Central memory CD4-positive, alpha-beta T cell (primary cell): Measurements from ENCODE around the gene CLSTN2.

ENCODE experiments used
- DNase-seq: peaks from one replicate; pipeline ENCODE4 v3.0.0; 2022

Gene CLSTN2

DNA sequence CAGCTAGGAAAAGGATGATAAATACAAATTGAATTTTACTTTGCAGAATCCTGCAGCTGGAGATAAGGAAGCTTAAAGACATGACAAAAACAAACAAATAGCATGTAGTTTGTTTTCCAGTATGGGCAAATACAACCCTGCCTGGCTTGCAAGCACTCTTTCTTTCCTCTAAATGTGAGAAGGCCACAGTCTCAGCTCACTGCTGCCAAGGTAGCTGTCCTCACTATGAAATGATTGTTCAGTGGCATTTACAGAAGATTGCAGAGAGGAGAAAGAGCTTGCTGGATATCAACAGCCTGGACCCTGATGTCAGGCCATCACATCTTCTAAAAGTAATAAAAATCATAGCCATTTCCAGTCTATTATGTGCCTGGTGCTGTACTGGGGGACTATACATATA, 262.0 kb downstream of the CLSTN2 start:
- DNase-seq, result no peak

DNA sequence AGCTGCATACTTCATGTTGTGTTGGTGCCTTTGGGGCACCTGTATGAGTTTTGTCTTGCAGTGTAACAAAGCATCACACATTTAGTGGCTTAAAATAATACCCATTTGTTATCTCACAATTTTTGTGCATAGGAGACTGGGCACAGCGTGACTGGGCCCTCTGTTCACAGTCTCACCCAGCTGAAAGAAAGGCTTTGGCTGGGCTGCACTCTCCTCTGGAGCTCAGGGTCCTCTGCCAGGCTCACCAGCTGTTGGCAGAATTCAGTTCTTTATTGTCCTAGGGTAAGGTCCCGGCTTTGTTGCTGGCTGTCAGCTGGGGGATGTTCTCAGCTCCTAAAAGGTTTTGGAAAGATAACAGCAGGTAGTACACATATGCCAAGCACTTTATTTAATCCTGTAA, 263.3 kb downstream of the CLSTN2 start:
- DNase-seq, result no peak

DNA sequence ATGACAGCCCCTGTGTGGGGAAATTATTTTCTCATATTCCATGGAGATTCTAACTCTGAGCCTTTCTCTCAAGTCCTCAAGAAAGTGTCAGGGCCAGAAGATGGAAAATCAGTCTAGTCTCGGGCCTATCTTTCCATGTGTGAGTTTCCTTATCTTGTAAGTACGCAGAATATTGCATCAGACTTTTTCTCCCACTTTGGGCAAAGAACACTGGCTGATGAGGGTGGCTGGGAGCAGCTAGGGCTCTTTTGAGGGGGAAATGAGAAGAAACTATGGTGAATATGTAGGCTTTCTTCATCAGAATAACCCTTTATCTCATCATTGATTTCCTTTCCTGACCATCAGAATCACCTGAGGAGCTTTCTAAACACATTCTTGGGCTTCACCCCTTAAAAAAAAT, 264.0 kb downstream of the CLSTN2 start:
- no peak for DNase-seq

DNA sequence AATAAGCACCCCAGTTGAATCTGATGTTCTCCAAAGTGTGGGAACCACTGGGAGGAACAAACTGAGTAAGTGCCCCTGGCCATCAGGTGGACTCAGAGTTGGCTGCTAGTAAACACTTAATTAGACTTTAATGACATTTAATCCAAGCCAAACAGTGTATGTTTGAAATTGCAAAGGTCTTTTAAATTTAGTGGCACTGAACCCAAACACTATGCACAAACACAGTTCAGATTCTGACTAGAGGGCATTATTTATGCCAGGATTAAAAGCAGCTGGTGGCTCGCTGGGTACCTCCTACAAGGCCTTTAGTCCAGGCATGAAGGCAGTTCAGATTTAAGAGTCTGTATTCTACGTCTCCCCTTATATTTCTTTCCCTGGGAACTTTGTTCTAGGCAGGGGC, 264.8 kb downstream of the CLSTN2 start:
- DNase-seq, result no peak

GRCh38 chr3:140203510-140203909, 268.5 kb downstream of the CLSTN2 start:
- DNase-seq, result no peak

DNA sequence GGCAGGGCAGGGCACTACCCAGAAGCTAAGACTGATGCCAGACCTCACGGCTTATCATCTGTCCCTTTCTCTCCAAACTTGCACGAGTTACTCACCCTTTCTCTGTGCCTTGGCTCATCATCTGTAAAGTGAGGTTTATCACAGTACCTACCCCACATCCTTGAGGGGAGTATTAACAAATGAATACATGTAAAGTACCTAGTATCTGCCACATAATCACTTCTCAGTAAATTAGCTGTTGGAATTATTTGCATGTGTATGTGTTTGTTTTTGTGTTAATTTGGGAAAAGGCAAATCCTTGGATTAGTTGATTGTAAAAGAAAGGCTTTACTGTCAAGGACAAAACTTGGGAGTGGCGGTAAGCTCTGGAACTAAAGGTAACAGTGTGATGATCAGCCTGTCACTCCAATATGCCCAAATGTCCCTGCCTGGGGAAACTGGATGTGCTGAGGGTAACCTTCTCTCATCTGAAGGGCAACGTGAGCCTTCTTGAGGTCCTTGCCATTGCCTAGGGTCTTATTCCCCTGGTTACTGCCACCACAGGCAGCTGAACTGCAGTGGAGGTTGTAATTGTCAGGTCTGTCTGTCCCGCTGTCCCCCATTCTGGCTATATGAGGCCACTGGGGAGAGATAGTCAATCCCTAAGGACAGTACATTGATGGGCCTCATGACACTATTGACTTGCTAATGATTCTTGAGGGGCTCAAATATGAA, 269.4 kb downstream of the CLSTN2 start:
- DNase-seq, result no peak

GRCh38 chr3:140205598-140205997, 270.6 kb downstream of the CLSTN2 start:
- DNase-seq, result no peak

- DNase-seq, result no peak
These were observed 271.4 kb downstream of the CLSTN2 start for GRCh38 chr3:140206196-140207040.

DNA sequence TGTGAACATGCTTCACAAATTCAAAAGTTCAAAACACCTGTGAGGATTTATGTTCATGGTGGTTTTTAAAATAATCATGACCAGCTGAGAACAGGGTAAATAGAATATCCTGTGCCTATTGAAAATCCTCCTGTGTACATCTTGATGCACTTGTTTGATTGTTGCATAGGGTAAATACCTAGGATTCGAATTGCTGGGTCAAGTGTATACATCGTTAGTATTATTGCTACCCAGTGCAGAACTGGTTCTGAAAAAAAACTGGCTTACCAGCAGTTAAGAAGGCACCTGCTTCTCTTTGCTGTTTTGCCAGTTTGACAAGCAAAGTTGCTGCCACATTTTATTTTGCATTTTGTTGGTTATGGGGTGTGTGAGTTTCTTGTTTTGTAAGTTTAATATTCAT, 272.6 kb downstream of the CLSTN2 start:
- DNase-seq, result no peak

DNA sequence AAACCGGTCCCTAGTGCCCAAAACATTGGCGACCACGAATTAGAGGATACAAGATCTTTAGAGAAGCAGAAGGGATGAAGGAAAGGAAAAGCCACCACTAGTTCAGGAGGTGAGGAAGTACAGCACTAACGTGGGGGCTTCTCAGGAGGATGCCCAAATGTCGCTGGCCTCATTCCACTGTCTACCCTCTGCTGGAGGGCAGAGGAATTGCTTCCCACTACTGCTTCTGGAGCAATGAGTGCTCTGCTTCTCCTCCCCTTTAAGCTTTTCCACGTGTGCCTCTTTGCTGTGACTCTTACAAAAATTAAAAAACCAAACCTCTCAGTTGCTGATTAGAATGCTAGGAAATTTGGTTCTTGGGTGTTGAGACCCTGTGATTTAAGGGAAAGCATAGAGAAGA, 281.3 kb downstream of the CLSTN2 start:
- DNase-seq, result no peak

- no peak for DNase-seq
These were observed 284.3 kb downstream of the CLSTN2 start for GRCh38 chr3:140219291-140219690.

GRCh38 chr3:140219923-140220452, 285.0 kb downstream of the CLSTN2 start:
- no peak for DNase-seq

DNA sequence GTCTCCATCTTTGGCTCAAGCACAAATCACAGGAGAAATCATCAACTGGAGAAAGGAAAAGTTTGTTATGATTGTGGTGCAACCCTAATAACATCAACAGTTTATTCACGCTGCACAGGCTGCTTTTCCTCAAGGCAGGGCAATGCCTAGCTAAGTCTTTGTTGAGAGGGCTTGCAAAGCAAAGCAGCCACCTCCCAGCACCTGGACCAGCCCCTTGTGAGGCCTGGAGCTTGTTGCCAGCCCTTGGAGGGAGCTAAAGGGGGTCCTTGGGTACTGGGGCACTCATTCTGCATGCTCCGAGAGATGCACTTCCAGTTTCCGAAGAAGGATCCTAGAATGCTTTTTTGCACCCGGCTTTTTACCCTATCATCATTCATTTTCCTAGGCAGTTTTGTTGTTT, 288.2 kb downstream of the CLSTN2 start:
- no peak for DNase-seq

GRCh38 chr3:140223631-140224030, 288.6 kb downstream of the CLSTN2 start:
- no peak for DNase-seq

DNA sequence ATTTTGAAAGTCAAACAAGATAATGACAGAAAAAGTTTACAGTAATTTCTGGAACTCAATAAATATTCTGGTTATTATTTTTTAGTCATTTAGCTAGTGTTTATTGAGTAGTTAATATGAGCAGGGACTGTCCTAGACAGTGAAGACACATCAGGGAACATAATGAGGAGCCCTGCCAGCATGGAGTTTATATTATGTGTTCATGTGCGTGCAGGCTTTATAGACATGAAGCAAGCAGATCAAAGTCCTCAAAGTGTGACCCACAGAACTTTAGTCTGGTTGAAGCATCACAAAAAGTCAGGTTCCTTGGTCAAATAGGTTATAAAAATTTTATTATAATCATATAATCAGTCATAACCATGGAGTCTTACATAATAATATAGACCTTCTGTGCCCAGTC, 289.3 kb downstream of the CLSTN2 start:
- no peak for DNase-seq

DNA sequence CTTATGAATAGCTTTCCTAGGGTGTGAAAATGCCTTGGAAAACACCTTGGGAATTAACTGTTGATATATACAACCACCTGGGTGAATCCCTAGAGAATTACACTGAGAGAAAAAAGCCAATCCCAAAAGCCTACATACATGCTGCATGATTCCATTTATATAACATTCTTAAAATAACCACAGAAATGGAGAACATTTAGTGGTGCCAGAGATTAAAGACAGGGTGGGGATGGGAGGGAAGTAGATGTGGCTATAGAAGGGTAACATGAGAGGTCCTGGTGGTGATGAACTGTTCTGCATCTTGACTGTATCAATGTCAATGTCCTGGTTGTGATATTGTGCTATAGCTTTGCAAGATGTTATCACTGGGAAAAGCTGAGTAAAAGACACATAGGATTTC, 291.0 kb downstream of the CLSTN2 start:
- no peak for DNase-seq

DNA sequence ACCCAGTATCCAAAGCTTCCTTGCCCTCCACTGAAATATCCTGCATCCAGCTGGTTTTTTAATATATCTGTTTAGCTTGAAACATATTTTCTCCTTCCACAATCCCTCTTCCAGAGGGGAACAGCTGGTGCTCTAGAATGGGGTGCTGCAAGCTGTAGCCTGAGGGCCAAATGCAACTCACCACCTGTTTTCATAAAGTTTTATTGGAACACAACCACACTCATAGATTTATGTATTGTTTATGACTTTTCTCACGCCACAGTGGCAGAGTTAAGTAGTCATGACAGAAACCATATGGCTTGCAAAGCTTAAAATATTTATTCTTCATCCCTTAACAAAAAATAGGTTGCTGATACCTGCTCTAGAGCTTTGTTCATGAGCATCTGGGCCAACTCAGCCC, 298.7 kb downstream of the CLSTN2 start:
- no peak for DNase-seq

DNA sequence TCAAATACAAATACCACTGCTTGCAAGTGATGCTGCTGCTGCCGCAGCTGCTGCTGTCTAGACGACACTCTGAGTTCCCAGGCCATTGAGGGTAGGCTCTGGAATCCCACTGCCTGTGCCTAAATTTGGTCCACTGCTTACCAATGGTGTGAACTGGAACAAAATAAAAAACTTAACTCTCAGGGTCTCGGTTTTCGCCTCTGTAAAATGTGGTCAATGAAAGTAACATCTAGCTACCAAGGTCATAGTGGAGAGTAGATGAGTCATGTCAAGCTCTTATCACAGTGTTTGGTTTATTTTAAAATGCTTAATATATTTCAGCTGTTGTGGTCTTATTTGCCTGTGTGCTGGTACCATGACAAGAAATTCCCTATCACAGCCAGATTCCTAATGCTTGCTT, 299.3 kb downstream of the CLSTN2 start:
- DNase-seq, result no peak

GRCh38 chr3:140236836-140237501, 302.0 kb downstream of the CLSTN2 start:
- DNase-seq, result no peak

- DNase-seq, result no peak
These were observed 303.8 kb downstream of the CLSTN2 start for GRCh38 chr3:140238646-140239314.

DNA sequence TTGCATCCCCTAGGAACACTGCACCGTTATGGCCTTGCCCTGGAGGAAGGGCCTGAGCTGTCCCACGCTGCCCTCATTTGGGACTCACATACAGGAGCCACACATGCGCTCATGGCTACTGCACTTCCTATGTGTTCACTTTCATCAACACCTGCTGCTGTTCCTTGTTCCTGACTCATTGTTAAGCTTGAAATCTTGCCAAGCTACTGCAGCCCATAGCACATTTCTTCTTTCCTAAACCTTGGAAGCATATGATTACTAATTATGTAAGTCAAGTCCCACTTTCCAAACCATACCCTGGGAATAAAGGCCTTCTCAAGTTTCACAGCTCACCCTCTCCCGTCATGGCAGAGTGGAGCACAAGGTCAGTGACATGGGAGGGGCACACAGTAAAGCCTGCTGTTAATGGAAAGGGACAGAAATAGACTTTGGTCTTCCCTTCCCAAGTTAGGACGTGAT, 307.9 kb downstream of the CLSTN2 start:
- DNase-seq, result no peak

DNA sequence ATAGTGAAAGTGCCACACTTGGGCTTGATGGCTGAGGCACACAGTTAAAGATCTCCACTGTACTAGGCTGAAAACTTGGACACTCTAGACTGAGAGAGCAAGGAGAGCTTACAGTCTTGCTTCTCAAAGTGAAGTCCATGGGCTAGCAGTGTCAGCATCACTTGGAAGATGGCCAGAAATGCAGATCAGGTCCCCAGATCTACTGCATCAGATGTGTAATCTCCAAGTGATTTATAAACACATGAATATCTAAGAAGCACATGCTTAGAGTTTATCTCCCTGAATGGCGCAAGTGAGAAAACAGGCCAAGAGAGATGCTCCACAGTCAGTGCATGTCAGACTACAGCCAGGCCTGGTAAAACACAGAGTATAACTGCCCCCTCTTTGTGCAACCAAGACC, 308.6 kb downstream of the CLSTN2 start:
- DNase-seq, result no peak

DNA sequence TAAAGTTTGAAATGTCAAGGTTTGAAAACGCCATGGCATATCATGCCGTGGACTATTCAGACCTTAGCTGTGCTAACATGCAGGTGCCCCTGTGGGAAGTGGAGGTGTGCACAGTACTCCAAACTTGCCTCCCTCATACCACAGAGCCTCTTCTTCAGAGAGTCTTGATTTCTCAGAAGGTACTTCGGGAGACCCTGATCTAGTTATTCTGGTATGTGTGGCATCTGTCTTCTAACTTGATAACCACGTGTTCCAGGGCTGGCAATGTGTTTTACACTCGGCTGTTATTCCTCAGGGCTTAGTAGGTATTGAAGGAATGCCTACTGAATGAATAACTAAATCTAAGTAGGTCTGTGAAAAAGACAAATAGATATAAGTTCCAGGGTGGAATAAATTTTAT, 309.9 kb downstream of the CLSTN2 start:
- no peak for DNase-seq
